Omental fat pad (tissue), 4 donors: ENCODE results near the gene PI4K2B. TPM values are rescaled to one million over a fixed set of nuclear protein-coding genes. Genes with fewer than 3 reads are reported as not detected.
"Not testable (repeated sequence)": the region's sequence is repeated elsewhere in the genome, so short reads cannot be mapped to it uniquely, and the experiment has no call there.

Source experiments
- ATAC-seq: fragments of 150-250 bp; one replicate; pipeline ENCODE4 v1.9.1; 2016; ENCODE audit warnings: mild to moderate bottlenecking, moderate library complexity; ENCODE audit not compliant: low FRiP score
- DNase-seq: peaks from one replicate; pipeline ENCODE4 v3.0.0-alpha.2; 2019; ENCODE audit warnings: low spot score
- CTCF ChIP-seq, 3 donors: fragments of 450-650 bp; IDR thresholded peaks; one replicate each; pipeline ENCODE4 v1.5.1; 2016 to 2017; ENCODE audit warnings: antibody characterized with exemption in 3 of 3, mild to moderate bottlenecking in 3 of 3, moderate library complexity in 2 of 3
- total RNA-seq, 4 donors: library from RNA; depleted of rRNA; stranded (reverse); fragments of >200 nt; gene quantifications; one replicate each; pipeline ENCODE4 v1.1.0, GENCODE V29; 2016

PI4K2B gene
- total RNA-seq, 4 donors from 2014 or later = 8.0 to 16.6 (median 15.0) TPM

GRCh38 chr4:25233194-25233593 lies 639 bp upstream of the PI4K2B start:
- no peak for ATAC-seq
- no peak for DNase-seq
- TF ChIP-seq CTCF (IDR thresholded peaks at IDR 0.05) = no peak

- TF ChIP-seq CTCF (IDR thresholded peaks at IDR 0.05) = no peak
- DNase-seq (peak; percentile 25), ATAC-seq (peak; percentile 80)
Observed at GRCh38 chr4:25234390-25235370, 847 bp downstream of the PI4K2B start.

GRCh38 chr4:25235401-25235800 lies 1.6 kb downstream of the PI4K2B start:
- TF ChIP-seq CTCF (IDR thresholded peaks at IDR 0.05) = no peak

GRCh38 chr4:25236030-25236429 lies 2.2 kb downstream of the PI4K2B start:
- not testable (repeated sequence) for ATAC-seq, DNase-seq

More at GRCh38 chr4:25235401-25235800, 1.6 kb downstream of the PI4K2B start:
- DNase-seq = no peak
- no peak for ATAC-seq

- no peak for TF ChIP-seq CTCF (IDR thresholded peaks at IDR 0.05)
- ATAC-seq (no peak), DNase-seq (no peak)
Observed at GRCh38 chr4:25236971-25237370, 3.1 kb downstream of the PI4K2B start.

DNA sequence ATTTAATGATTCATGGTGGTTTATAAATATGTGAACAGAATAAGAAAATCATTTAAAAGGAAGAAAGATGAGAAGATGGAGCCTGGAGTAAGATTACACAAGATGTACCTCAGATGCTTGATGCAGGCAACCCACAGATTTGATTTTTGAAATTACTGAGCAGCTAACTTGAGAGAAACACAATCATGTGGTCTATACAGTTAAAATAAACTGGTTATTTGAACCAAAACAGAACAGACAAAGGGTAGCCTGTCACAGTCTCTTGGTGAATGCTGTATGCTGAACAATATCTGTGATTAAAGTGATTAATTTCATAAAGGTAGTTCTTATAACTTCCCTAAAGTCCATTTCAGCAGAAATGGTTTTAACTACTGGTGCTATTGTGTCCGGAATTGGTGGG lies 4.2 kb downstream of the PI4K2B start:
- DNase-seq = no peak
- no peak for TF ChIP-seq CTCF (IDR thresholded peaks at IDR 0.05)
- no peak for ATAC-seq

- not testable (repeated sequence) for DNase-seq, ATAC-seq
Observed at GRCh38 chr4:25239528-25239927, 5.7 kb downstream of the PI4K2B start.

DNA sequence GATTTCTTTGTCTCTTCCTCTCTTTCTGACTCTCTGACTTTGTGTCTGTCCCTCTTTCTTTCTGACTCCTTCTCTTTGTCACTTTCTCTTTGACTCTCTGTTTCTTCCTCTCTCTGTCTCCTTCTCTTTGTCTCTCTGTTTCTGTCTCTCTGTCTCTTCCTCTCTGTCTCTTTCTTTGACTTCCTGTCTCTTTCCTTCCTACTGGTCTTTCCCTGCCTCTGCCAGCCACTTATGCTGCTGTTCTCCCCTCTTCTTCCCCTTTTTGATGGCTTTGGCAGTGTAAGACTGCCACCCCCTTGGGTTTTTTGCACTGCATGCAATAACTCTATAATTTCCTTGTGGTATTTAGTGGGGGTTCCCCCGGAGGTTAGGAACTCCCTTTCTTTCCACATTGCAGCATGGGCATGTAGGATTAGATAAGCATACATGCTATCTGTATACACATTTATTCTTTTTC lies 6.9 kb downstream of the PI4K2B start:
- not testable (repeated sequence) for DNase-seq, ATAC-seq

- not testable (repeated sequence) for ATAC-seq, DNase-seq
Observed at GRCh38 chr4:25242195-25242594, 8.4 kb downstream of the PI4K2B start.
